Neural progenitor cell (in vitro differentiated cells): ENCODE measurements around the gene DCHS1. TPM values are rescaled to one million over a fixed set of nuclear protein-coding genes. Genes with fewer than 3 reads are reported as not detected.

Source experiments
- DNase-seq: peaks from one replicate; pipeline ENCODE4 v3.0.0-alpha.2; 2016; ENCODE audit warnings: low spot score
- H2AFZ ChIP-seq: fragments of 200-600 bp; sonication (generic); replicated peaks from 2 replicates; pipeline ENCODE4 v1.6.1; 2016; ENCODE audit warnings: antibody characterized with exemption
- H3F3A ChIP-seq: fragments of 200-600 bp; sonication (generic); 2 replicates; pipeline ENCODE4 v1.6.1; 2016; ENCODE audit warnings: antibody characterized with exemption, low read depth
- H3K27ac ChIP-seq: fragments of 200-600 bp; sonication (generic); 2 replicates; pipeline ENCODE4 v1.5.1; 2016; ENCODE audit warnings: mild to moderate bottlenecking
- H3K27me3 ChIP-seq: fragments of 200-600 bp; sonication (generic); 2 replicates; pipeline ENCODE4 v1.6.1; 2016; ENCODE audit warnings: mild to moderate bottlenecking, moderate library complexity
- H3K36me3 ChIP-seq: fragments of 200-600 bp; sonication (generic); 2 replicates; pipeline ENCODE4 v1.5.1; 2016
- H3K4me1 ChIP-seq: fragments of 200-600 bp; sonication (generic); 2 replicates; pipeline ENCODE4 v1.6.1; 2016; ENCODE audit warnings: mixed run types
- H3K4me2 ChIP-seq: fragments of 200-600 bp; sonication (generic); 2 replicates; pipeline ENCODE4 v1.6.1; 2016
- H3K4me3 ChIP-seq: fragments of 200-600 bp; sonication (generic); 2 replicates; pipeline ENCODE4 v1.5.1; 2016
- H3K79me2 ChIP-seq: fragments of 200-600 bp; sonication (generic); 2 replicates; pipeline ENCODE4 v1.6.1; 2016; ENCODE audit warnings: low read depth
- H3K9ac ChIP-seq: fragments of 200-600 bp; sonication (generic); 2 replicates; pipeline ENCODE4 v1.6.1; 2016
- H3K9me3 ChIP-seq: fragments of 200-600 bp; sonication (generic); 2 replicates; pipeline ENCODE4 v1.5.1; 2016; ENCODE audit warnings: low read depth
- H4K20me1 ChIP-seq: fragments of 200-600 bp; sonication (generic); 2 replicates; pipeline ENCODE4 v1.6.1; 2016; ENCODE audit warnings: low read depth
- H3K27ac Mint-ChIP-seq: 3 replicates; pipeline ENCODE4 v1.8.0; 2021; ENCODE audit warnings: mixed read lengths
- H3K27me3 Mint-ChIP-seq: 2 replicates; pipeline ENCODE4 v1.8.0; 2022; ENCODE audit warnings: low read depth, mild to moderate bottlenecking, inconsistent platforms, moderate library complexity, mixed read lengths; ENCODE audit not compliant: insufficient read depth
- H3K36me3 Mint-ChIP-seq: 3 replicates; pipeline ENCODE4 v1.8.0; 2021; ENCODE audit warnings: mixed read lengths
- H3K4me1 Mint-ChIP-seq: 3 replicates; pipeline ENCODE4 v1.8.0; 2021; ENCODE audit warnings: mixed read lengths
- H3K4me3 Mint-ChIP-seq: 3 replicates; pipeline ENCODE4 v1.8.0; 2021; ENCODE audit warnings: mild to moderate bottlenecking, moderate library complexity, mixed read lengths
- H3K9me3 Mint-ChIP-seq: 3 replicates; pipeline ENCODE4 v1.8.0; 2020; ENCODE audit warnings: mixed read lengths
- EZH2 ChIP-seq: fragments of 200-600 bp; sonication (generic); IDR thresholded peaks from 2 replicates; pipeline ENCODE4 v1.6.1; 2017; ENCODE audit warnings: antibody characterized with exemption, mild to moderate bottlenecking, moderate library complexity
- EZH2phosphoT487 ChIP-seq: fragments of 200-600 bp; sonication (generic); IDR thresholded peaks from 2 replicates; pipeline ENCODE4 v1.6.1; 2017; ENCODE audit warnings: antibody characterized with exemption
- total RNA-seq: library from RNA; depleted of rRNA; stranded (reverse); fragments of >200 nt; gene quantifications from 2 replicates; pipeline ENCODE4 v1.2.3, GENCODE V29; 2015; ENCODE audit warnings: low replicate concordance
- TF ChIP-seq, protein P1 (sequence below): fragments of 200-600 bp; sonication (generic); IDR thresholded peaks from 2 replicates; pipeline ENCODE4 v1.5.1; 2017; ENCODE audit warnings: antibody characterized with exemption, mild to moderate bottlenecking

Gene DCHS1
- total RNA-seq, 1 donor from 2014 or later: 4.5 TPM

DNA sequence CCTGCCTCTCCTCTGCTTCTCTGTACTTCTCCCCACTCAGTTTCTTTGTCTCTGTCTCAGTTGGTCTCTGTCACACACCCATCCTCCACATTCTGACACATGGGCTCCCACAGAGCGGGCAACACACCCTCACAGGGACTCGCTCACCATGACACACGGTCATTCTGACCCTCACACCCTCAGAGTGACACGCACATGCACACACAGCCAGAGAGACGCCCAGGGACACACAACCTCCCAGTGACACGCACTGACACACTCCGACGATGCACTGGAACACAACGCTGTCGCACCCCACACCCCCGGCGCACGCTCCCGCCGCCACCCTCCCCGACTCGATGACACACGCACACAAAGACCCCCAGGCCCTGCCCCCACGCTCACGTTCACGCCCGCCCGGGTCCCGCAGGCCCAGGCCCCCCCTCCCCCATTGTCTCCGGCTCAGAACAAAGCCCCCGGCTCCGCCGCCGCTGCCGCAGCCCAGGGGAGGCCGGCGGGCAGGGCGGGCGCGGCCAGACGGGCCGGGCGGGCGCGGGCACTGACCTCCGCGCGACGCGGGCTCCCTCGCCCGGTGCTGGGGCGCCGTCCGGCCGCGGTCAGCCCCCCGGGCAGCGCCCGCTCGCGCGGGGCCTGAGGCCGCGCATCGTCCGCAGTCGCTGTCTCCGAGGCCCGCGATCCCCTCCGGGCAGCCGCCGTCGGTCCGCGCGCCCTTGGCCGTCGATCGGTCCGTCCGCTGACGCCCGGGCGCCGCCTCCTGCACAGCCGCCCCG lies 404 bp downstream of the DCHS1 start:
- Histone ChIP-seq H3F3A (peaks cover 7% of the 10 kb centered on the region), H2AFZ (no peak overlapping the region), H3K36me3 (no peaks in the 10 kb centered on the region), H3K4me1 (peaks cover 3% of the 10 kb centered on the region), H3K79me2 (no peaks in the 10 kb centered on the region), H3K9me3 (no peaks in the 10 kb centered on the region), H3K27me3 (peaks cover 77% of the 10 kb centered on the region), H3K9ac (no peak overlapping the region), H4K20me1 (no peaks in the 10 kb centered on the region), H3K4me3 (peak overlapping the region; percentile 64), H3K4me2 (peak overlapping the region; percentile 76), H3K27ac (no peak overlapping the region)
- Mint-ChIP-seq H3K27me3 (peaks cover 5% of the 10 kb centered on the region), H3K4me3 (no peak overlapping the region), H3K9me3 (no peaks in the 10 kb centered on the region), H3K36me3 (no peaks in the 10 kb centered on the region), H3K27ac (no peak overlapping the region), H3K4me1 (peaks cover 11% of the 10 kb centered on the region)
- TF ChIP-seq, protein P1, sequence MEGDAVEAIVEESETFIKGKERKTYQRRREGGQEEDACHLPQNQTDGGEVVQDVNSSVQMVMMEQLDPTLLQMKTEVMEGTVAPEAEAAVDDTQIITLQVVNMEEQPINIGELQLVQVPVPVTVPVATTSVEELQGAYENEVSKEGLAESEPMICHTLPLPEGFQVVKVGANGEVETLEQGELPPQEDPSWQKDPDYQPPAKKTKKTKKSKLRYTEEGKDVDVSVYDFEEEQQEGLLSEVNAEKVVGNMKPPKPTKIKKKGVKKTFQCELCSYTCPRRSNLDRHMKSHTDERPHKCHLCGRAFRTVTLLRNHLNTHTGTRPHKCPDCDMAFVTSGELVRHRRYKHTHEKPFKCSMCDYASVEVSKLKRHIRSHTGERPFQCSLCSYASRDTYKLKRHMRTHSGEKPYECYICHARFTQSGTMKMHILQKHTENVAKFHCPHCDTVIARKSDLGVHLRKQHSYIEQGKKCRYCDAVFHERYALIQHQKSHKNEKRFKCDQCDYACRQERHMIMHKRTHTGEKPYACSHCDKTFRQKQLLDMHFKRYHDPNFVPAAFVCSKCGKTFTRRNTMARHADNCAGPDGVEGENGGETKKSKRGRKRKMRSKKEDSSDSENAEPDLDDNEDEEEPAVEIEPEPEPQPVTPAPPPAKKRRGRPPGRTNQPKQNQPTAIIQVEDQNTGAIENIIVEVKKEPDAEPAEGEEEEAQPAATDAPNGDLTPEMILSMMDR: no peak
- no peak for TF ChIP-seq EZH2phosphoT487
- no peak for TF ChIP-seq EZH2
- DNase-seq: peak; percentile 67

DNA sequence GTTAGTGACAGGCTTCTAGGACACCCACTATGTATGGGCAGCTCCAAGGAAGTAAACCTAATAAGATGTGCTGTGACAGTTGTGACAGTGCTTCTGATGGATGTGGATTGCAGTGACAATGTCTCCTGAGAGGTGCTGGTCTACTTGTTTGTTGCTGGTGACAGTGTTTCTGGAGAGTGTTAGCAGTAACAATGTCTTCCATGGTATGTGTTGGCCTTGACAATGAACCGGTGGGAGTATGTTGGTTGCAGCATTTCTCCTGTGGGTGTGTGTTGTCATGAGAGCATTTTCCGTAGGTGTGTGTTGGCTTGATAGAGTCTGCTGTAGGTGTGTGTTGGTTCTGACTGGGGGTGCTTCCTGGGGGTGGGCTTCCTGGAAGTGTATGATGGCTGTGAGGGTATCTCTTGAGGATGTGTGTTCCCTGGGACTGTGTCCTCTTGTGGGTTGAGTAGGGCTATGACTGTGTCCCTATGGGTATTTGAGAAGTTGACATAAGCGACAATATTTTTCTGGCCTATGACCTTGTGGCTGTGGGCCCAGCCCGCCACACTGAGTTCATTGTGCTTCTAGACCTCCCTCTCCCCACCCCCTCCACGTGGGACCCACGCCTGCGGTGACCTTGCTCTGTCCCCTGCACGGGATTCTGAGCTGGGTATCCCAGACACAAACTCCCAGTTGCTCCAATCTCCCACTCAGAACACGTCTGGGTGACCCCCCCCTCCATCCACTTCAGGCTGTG lies 1.2 kb downstream of the DCHS1 start:
- H3K4me3 ChIP-seq: peak overlapping the region; percentile 64
- Mint-ChIP-seq H3K27me3 (peaks cover 5% of the 10 kb centered on the region), H3K36me3 (no peaks in the 10 kb centered on the region), H3K27ac (no peak overlapping the region), H3K4me1 (peaks cover 11% of the 10 kb centered on the region), H3K4me3 (no peak overlapping the region), H3K9me3 (no peaks in the 10 kb centered on the region)
- no peaks in the 10 kb centered on the region for H3K79me2 ChIP-seq
- TF ChIP-seq EZH2 (no peak), EZH2phosphoT487 (no peak)
- H3K9ac ChIP-seq: no peak overlapping the region
- H3K4me2 ChIP-seq: peak overlapping the region; percentile 76
- H3K27me3 ChIP-seq: peaks cover 77% of the 10 kb centered on the region
- H3K9me3 ChIP-seq: no peaks in the 10 kb centered on the region
- no peak overlapping the region for H2AFZ ChIP-seq
- peaks cover 7% of the 10 kb centered on the region for H3F3A ChIP-seq
- H3K36me3 ChIP-seq: no peaks in the 10 kb centered on the region
- H3K4me1 ChIP-seq: peaks cover 3% of the 10 kb centered on the region
- no peak overlapping the region for H3K27ac ChIP-seq
- H4K20me1 ChIP-seq: no peaks in the 10 kb centered on the region
- DNase-seq: no peak

DNA sequence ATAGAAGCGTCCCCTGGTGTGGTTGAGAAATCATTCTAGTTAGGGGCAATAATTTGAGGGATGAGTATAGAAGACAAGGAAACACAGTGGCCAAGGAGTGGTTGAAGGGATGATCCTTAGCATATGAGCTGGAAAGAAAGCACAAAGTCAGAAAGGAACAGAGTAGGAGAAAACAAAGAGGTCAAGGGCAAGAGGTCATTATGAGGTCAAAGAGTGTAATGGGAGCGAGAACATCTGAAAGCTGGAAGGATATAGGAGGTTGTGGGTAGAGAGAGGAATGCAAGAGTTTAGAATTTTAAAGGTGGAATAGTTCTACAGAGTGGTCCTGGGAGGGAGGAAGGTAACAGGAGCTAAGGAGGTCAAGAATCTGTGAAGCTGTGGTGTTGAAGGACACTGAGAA lies 2.0 kb downstream of the DCHS1 start:
- H4K20me1 ChIP-seq: no peaks in the 10 kb centered on the region
- Mint-ChIP-seq H3K36me3 (no peaks in the 10 kb centered on the region), H3K27me3 (peaks cover 5% of the 10 kb centered on the region), H3K27ac (no peak overlapping the region), H3K9me3 (no peaks in the 10 kb centered on the region), H3K4me3 (no peak overlapping the region), H3K4me1 (peaks cover 11% of the 10 kb centered on the region)
- H3K27me3 ChIP-seq: peaks cover 75% of the 10 kb centered on the region
- H3K9ac ChIP-seq: no peak overlapping the region
- no peaks in the 10 kb centered on the region for H3K79me2 ChIP-seq
- DNase-seq: no peak
- H3K4me2 ChIP-seq: no peak overlapping the region
- no peaks in the 10 kb centered on the region for H3K9me3 ChIP-seq
- no peak for TF ChIP-seq EZH2phosphoT487
- TF ChIP-seq, protein P1: no peak
- TF ChIP-seq EZH2: no peak
- no peak overlapping the region for H3K4me3 ChIP-seq
- H3K36me3 ChIP-seq: no peaks in the 10 kb centered on the region
- peaks cover 3% of the 10 kb centered on the region for H3K4me1 ChIP-seq
- peaks cover 7% of the 10 kb centered on the region for H3F3A ChIP-seq
- no peak overlapping the region for H3K27ac ChIP-seq
- H2AFZ ChIP-seq: no peak overlapping the region

- Histone ChIP-seq H3K79me2 (no peaks in the 10 kb centered on the region), H3K9ac (no peak overlapping the region), H3K4me2 (no peak overlapping the region), H3K27me3 (peaks cover 69% of the 10 kb centered on the region), H3K36me3 (no peaks in the 10 kb centered on the region), H3K27ac (no peak overlapping the region), H4K20me1 (no peaks in the 10 kb centered on the region), H3K4me3 (no peak overlapping the region), H3K4me1 (peaks cover 3% of the 10 kb centered on the region), H3K9me3 (no peaks in the 10 kb centered on the region), H2AFZ (no peak overlapping the region), H3F3A (peaks cover 7% of the 10 kb centered on the region)
- Mint-ChIP-seq H3K27ac (no peak overlapping the region), H3K27me3 (peaks cover 5% of the 10 kb centered on the region), H3K4me1 (peaks cover 11% of the 10 kb centered on the region), H3K4me3 (no peak overlapping the region), H3K9me3 (no peaks in the 10 kb centered on the region), H3K36me3 (no peaks in the 10 kb centered on the region)
- DNase-seq: no peak
- TF ChIP-seq EZH2: no peak
- TF ChIP-seq EZH2phosphoT487: no peak
- TF ChIP-seq, protein P1: no peak
Measured at GRCh38 chr11:6653097-6653496, 2.5 kb downstream of the DCHS1 start.
